ENCODE data around the gene UROS.
A peak's percentile ranks its signal among the peaks of the same experiment; 100 is the strongest.

The UROS gene

DNA sequence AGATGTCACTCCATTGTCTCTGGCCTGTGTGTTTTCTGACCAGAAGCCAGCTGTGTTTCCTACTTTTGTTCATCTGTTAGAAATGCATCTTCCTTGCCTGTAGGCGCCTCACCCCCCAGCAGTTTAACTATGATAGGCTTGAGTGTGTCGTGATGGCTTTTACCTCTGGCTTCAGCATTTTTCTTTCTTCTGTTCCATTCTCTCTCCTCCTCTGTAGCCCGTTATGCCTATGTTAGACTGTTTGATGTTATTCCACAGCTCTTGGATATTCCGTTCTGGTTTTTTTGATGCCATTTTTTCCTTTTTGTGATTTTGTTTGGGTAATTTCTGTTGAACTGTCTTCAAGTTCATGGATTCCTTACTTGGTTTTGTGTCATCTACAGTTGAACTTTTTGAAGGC is 65.3 kb downstream of the UROS start:
- Mint-ChIP-seq H3K9me3 (no peaks in the 10 kb centered on the region), H3K4me3 (no peak overlapping the region), H3K4me1 (ENCODE audit: low read depth in 2 of 2) (peaks cover 4 to 18% of the 10 kb centered on the region in 2 donors), H3K27me3 (no peaks in the 10 kb centered on the region), H3K36me3 (ENCODE audit: insufficient read depth) (peaks cover 75% of the 10 kb centered on the region), H3K27ac (no peak overlapping the region)
- DNase-seq (no peak), ATAC-seq (replicated peaks) (no peak)

- Mint-ChIP-seq H3K27me3 (no peaks in the 10 kb centered on the region), H3K4me3 (no peak overlapping the region), H3K9me3 (no peaks in the 10 kb centered on the region), H3K27ac (peak overlapping the region; percentile 51 to 69), H3K4me1 (ENCODE audit: low read depth in 2 of 2) (peaks cover 4 to 18% of the 10 kb centered on the region in 2 donors), H3K36me3 (ENCODE audit: insufficient read depth) (peaks cover 80% of the 10 kb centered on the region)
- DNase-seq: no peak
- no peak for ATAC-seq (replicated peaks)
Observed at GRCh38 chr10:125756853-125757487, 66.1 kb downstream of the UROS start.

GRCh38 chr10:125756196-125756595 is 66.9 kb downstream of the UROS start:
- no peak overlapping the region for H3K4me3 Mint-ChIP-seq
- H3K27ac Mint-ChIP-seq: peak overlapping the region in 1 of 2 donors; percentile 50
- H3K27me3 Mint-ChIP-seq: no peaks in the 10 kb centered on the region
- DNase-seq (no peak), ATAC-seq (replicated peaks) (no peak)
- no peaks in the 10 kb centered on the region for H3K9me3 Mint-ChIP-seq
- peaks cover 4 to 18% of the 10 kb centered on the region in 2 donors for H3K4me1 Mint-ChIP-seq (ENCODE audit: low read depth in 2 of 2)
- H3K36me3 Mint-ChIP-seq (ENCODE audit: insufficient read depth): peaks cover 84% of the 10 kb centered on the region

DNA sequence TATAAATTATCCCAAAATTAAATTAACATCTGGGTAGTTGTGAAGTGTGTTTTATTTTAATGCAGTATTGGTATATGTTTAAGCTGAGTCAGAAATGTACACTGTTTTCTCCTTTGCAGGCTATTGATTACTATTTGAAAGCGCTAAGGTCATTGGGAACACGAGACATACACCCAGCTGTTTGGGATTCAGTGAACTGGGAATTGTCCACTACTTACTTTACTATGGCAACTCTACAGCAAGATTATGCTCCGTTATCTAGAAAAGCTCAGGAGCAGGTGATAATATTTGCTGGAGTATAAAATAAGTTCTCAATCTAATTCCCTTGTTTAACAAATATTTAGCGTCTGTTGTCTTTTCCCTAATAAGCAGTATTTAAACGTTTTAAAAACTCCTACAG is 75.6 kb downstream of the UROS start:
- H3K27ac Mint-ChIP-seq: no peak overlapping the region
- no peaks in the 10 kb centered on the region for H3K27me3 Mint-ChIP-seq
- ATAC-seq (replicated peaks): no peak
- peaks cover 77% of the 10 kb centered on the region for H3K36me3 Mint-ChIP-seq (ENCODE audit: insufficient read depth)
- DNase-seq: no peak
- H3K4me1 Mint-ChIP-seq (ENCODE audit: low read depth in 2 of 2): no peaks in the 10 kb centered on the region
- H3K4me3 Mint-ChIP-seq: no peak overlapping the region
- H3K9me3 Mint-ChIP-seq: no peaks in the 10 kb centered on the region

- Mint-ChIP-seq H3K9me3 (no peaks in the 10 kb centered on the region), H3K36me3 (ENCODE audit: insufficient read depth) (peaks cover 78% of the 10 kb centered on the region), H3K4me3 (no peak overlapping the region), H3K27ac (peak overlapping the region in 1 of 2 donors; percentile 59), H3K4me1 (ENCODE audit: low read depth in 2 of 2) (no peaks in the 10 kb centered on the region), H3K27me3 (no peaks in the 10 kb centered on the region)
- DNase-seq (no peak), ATAC-seq (replicated peaks) (no peak)
Observed at GRCh38 chr10:125744909-125745308, 78.1 kb downstream of the UROS start.

GRCh38 chr10:125742465-125742864 is 80.6 kb downstream of the UROS start:
- Mint-ChIP-seq H3K4me3 (no peak overlapping the region), H3K36me3 (ENCODE audit: insufficient read depth) (peaks cover 88% of the 10 kb centered on the region), H3K27ac (peak overlapping the region in 1 of 2 donors; percentile 80), H3K4me1 (ENCODE audit: low read depth in 2 of 2) (no peaks in the 10 kb centered on the region), H3K9me3 (no peaks in the 10 kb centered on the region), H3K27me3 (no peaks in the 10 kb centered on the region)
- DNase-seq (no peak), ATAC-seq (replicated peaks) (no peak)

GRCh38 chr10:125739994-125740679 is 82.9 kb downstream of the UROS start:
- Mint-ChIP-seq H3K4me3 (no peak overlapping the region), H3K36me3 (ENCODE audit: insufficient read depth) (peaks cover 90% of the 10 kb centered on the region), H3K27me3 (no peaks in the 10 kb centered on the region), H3K4me1 (ENCODE audit: low read depth in 2 of 2) (no peaks in the 10 kb centered on the region), H3K9me3 (no peaks in the 10 kb centered on the region), H3K27ac (peak overlapping the region in 1 of 2 donors; percentile 45)
- no peak for ATAC-seq (replicated peaks)
- no peak for DNase-seq

All from effector memory CD8-positive, alpha-beta T cell (primary cell).